ENCODE data around the gene ELF4.

DNA sequence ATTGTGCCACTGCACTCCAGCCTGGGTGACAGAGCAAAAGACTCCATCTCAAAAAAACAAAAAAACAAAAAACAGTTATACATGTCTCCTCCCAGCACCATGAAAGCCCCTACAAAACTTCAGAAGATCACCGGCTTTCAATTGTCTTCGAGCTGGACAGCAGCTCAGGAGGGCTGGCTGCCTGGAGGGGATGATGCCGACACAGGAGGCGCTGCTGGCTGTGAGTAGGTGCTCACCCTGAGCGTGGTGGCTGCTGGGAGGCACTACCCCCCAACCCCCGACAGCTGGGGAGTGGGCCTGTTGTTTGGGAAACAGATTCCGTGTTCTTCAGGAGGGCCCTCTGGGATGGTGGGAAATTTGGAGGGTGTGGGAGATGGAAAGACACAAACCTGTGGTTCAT lies 6.9 kb upstream of the ELF4 start:
- TF ChIP-seq CTCF (conservative IDR thresholded peaks at IDR 0.05) (no peak), ZFX (IDR thresholded peaks at IDR 0.05) (no peak)
